ENCODE results near the gene UBE2D2. TPM values are rescaled to one million over a fixed set of nuclear protein-coding genes. Genes with fewer than 3 reads are reported as not detected.

The UBE2D2 gene
- total RNA-seq, 6 donors from 2014 or later = 61.8 to 106 (median 86.7) TPM

GRCh38 chr5:139646912-139647505, 85.9 kb downstream of the UBE2D2 start:
- ATAC-seq (ENCODE audit: low FRiP score in 2 of 2) (no peak), DNase-seq (peak; percentile 35 to 78)
- Histone ChIP-seq H3K9me3 (no peaks in the 10 kb centered on the region), H3K27me3 (peaks cover 0 to 7% (median 0%) of the 10 kb centered on the region in 4 donors), H3K36me3 (no peaks in the 10 kb centered on the region), H3K4me3 (peak overlapping the region in 3 of 4 donors; percentile 9 to 96 (median 85)), H3K4me1 (peaks cover 41 to 69% (median 59%) of the 10 kb centered on the region in 4 donors), H3K27ac (peak overlapping the region in 1 of 4 donors; percentile 7)
- TF ChIP-seq POLR2A (IDR thresholded peaks at IDR 0.05) (no peak), CTCF (IDR thresholded peaks at IDR 0.05) (no peak), EP300 (IDR thresholded peaks at IDR 0.05) (no peak), POLR2AphosphoS5 (IDR thresholded peaks at IDR 0.05) (no peak)
- 31 to 49% methylated on average over 6 to 24 of the region's 25 CpGs for WGBS, 2 donors

GRCh38 chr5:139647506-139648204, 86.5 kb downstream of the UBE2D2 start:
- DNase-seq (peak in 1 of 2 donors; percentile 19), ATAC-seq (ENCODE audit: low FRiP score in 2 of 2) (no peak)
- no peak for TF ChIP-seq POLR2A (IDR thresholded peaks at IDR 0.05)
- TF ChIP-seq CTCF (IDR thresholded peaks at IDR 0.05) = no peak
- no peak for TF ChIP-seq EP300 (IDR thresholded peaks at IDR 0.05)
- no peak for TF ChIP-seq POLR2AphosphoS5 (IDR thresholded peaks at IDR 0.05)
- H3K4me3 ChIP-seq = peak overlapping the region; percentile 66 to 96 (median 88)
- H3K27me3 ChIP-seq = peaks cover 0 to 7% (median 0%) of the 10 kb centered on the region in 4 donors
- H3K9me3 ChIP-seq = no peaks in the 10 kb centered on the region
- no peaks in the 10 kb centered on the region for H3K36me3 ChIP-seq
- peak overlapping the region; percentile 75 to 95 (median 89) for H3K27ac ChIP-seq
- peaks cover 47 to 70% (median 61%) of the 10 kb centered on the region in 4 donors for H3K4me1 ChIP-seq
- 20 to 30% methylated on average over 24 to 45 of the region's 46 CpGs for WGBS, 2 donors

- Histone ChIP-seq H3K4me3 (peak within 1 kb of the TSS; percentile 66 to 96 (median 88)), H3K27ac (peak within 1 kb of the TSS; percentile 75 to 95 (median 89)), H3K27me3 (peaks cover 0 to 7% (median 0%) of the 10 kb centered on the region in 4 donors), H3K4me1 (peaks cover 55 to 70% (median 61%) of the 10 kb centered on the region in 4 donors), H3K9me3 (no peaks in the 10 kb centered on the region), H3K36me3 (no peaks in the 10 kb centered on the region)
- ATAC-seq (ENCODE audit: low FRiP score in 2 of 2) (peak; percentile 35 to 84), DNase-seq (peak; percentile 83 to 97)
- no peak for TF ChIP-seq EP300 (IDR thresholded peaks at IDR 0.05)
- TF ChIP-seq CTCF (IDR thresholded peaks at IDR 0.05) = peak in 2 of 6 experiments; percentile 6
- peak in 3 of 4 donors; percentile 32 to 83 (median 61) for TF ChIP-seq POLR2A (IDR thresholded peaks at IDR 0.05)
- peak in 1 of 2 donors; percentile 84 for TF ChIP-seq POLR2AphosphoS5 (IDR thresholded peaks at IDR 0.05)
- 1% methylated on average over 46 of the region's 106 CpGs; no CpG with 5 or more reads in 1 of the 2 donors for WGBS, 2 donors
Observed at GRCh38 chr5:139648205-139649081, 87.3 kb downstream of the UBE2D2 start, which contains the start of gene CXXC5. CXXC5 (plus strand) TSS chr5:139648349; CDS start chr5:139680524, 32,175 bp downstream.

- ATAC-seq (ENCODE audit: low FRiP score in 2 of 2) = peak in 1 of 2 donors; percentile 2
- H3K27ac ChIP-seq = peak overlapping the region; percentile 77 to 95 (median 89)
- H3K4me1 ChIP-seq = peaks cover 58 to 76% (median 65%) of the 10 kb centered on the region in 4 donors
- peak overlapping the region; percentile 66 to 96 (median 88) for H3K4me3 ChIP-seq
- 0 to 1% methylated on average over 29 to 56 of the region's 77 CpGs for WGBS, 2 donors
- no peak for TF ChIP-seq POLR2AphosphoS5 (IDR thresholded peaks at IDR 0.05)
- no peak for TF ChIP-seq CTCF (IDR thresholded peaks at IDR 0.05)
- no peak for TF ChIP-seq POLR2A (IDR thresholded peaks at IDR 0.05)
- TF ChIP-seq EP300 (IDR thresholded peaks at IDR 0.05) = no peak
- H3K27me3 ChIP-seq = peaks cover 0 to 7% (median 0%) of the 10 kb centered on the region in 4 donors
- no peaks in the 10 kb centered on the region for H3K9me3 ChIP-seq
- DNase-seq = peak in 1 of 2 donors; percentile 89
- H3K36me3 ChIP-seq = no peaks in the 10 kb centered on the region
Observed at GRCh38 chr5:139649082-139649991, 88.2 kb downstream of the UBE2D2 start.

Data from upper lobe of left lung (tissue), 6 donors.